GM23338 (cell line): ENCODE results near the gene SLC29A1.
A peak's percentile ranks its signal among the peaks of the same experiment; 100 is the strongest.

ENCODE experiments used
- CTCF ChIP-seq, 2 experiments: fragments of 200-600 bp in 1 of 2; sonication (generic) in 1 of 2; conservative IDR thresholded peaks; 2 replicates each; pipeline versions ENCODE4 v1.5.1 to v1.6.1; 2016 to 2017; ENCODE audit warnings: antibody characterized with exemption in 2 of 2, low read depth in 2 of 2, mild to moderate bottlenecking in 2 of 2, moderate library complexity in 1 of 2
- EZH2 ChIP-seq: fragments of 200-600 bp; sonication (generic); IDR thresholded peaks from one replicate; pipeline ENCODE4 v1.8.0; 2017; ENCODE audit warnings: antibody characterized with exemption, mild to moderate bottlenecking, low read depth; ENCODE audit not compliant: unreplicated experiment
- EZH2phosphoT487 ChIP-seq: fragments of 200-600 bp; sonication (generic); IDR thresholded peaks from one replicate; pipeline ENCODE4 v1.8.1; 2018; ENCODE audit warnings: antibody characterized with exemption; ENCODE audit not compliant: unreplicated experiment
- JUNB ChIP-seq: IDR thresholded peaks from one replicate; pipeline ENCODE4 v1.6.1; 2016; ENCODE audit warnings: antibody characterized with exemption; ENCODE audit not compliant: unreplicated experiment
- POLR2AphosphoS5 ChIP-seq: IDR thresholded peaks from 2 replicates; pipeline ENCODE4 v1.6.1; 2016; ENCODE audit warnings: antibody characterized with exemption, low read depth
- STAT1 ChIP-seq: IDR thresholded peaks from one replicate; pipeline ENCODE4 v1.6.1; 2016; ENCODE audit warnings: antibody characterized with exemption; ENCODE audit not compliant: unreplicated experiment
- TF ChIP-seq, protein P1 (sequence below): IDR thresholded peaks from one replicate; pipeline ENCODE4 v1.6.1; 2018; ENCODE audit warnings: antibody characterized with exemption; ENCODE audit not compliant: unreplicated experiment

GRCh38 chr6:44237813-44238433, 14.5 kb downstream of the SLC29A1 start:
- TF ChIP-seq CTCF (conservative IDR thresholded peaks at IDR 0.05; ENCODE audit: low read depth in 2 of 2), result peak; percentile 84 to 87
- TF ChIP-seq, protein P1, sequence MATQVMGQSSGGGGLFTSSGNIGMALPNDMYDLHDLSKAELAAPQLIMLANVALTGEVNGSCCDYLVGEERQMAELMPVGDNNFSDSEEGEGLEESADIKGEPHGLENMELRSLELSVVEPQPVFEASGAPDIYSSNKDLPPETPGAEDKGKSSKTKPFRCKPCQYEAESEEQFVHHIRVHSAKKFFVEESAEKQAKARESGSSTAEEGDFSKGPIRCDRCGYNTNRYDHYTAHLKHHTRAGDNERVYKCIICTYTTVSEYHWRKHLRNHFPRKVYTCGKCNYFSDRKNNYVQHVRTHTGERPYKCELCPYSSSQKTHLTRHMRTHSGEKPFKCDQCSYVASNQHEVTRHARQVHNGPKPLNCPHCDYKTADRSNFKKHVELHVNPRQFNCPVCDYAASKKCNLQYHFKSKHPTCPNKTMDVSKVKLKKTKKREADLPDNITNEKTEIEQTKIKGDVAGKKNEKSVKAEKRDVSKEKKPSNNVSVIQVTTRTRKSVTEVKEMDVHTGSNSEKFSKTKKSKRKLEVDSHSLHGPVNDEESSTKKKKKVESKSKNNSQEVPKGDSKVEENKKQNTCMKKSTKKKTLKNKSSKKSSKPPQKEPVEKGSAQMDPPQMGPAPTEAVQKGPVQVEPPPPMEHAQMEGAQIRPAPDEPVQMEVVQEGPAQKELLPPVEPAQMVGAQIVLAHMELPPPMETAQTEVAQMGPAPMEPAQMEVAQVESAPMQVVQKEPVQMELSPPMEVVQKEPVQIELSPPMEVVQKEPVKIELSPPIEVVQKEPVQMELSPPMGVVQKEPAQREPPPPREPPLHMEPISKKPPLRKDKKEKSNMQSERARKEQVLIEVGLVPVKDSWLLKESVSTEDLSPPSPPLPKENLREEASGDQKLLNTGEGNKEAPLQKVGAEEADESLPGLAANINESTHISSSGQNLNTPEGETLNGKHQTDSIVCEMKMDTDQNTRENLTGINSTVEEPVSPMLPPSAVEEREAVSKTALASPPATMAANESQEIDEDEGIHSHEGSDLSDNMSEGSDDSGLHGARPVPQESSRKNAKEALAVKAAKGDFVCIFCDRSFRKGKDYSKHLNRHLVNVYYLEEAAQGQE, result no peak
- no peak for TF ChIP-seq EZH2
- peak; percentile 31; the same call in 1 of the 2 replicates for TF ChIP-seq POLR2AphosphoS5
- TF ChIP-seq STAT1, result no peak
- no peak for TF ChIP-seq EZH2phosphoT487
- no peak for TF ChIP-seq JUNB
